Neural cell (in vitro differentiated cells): ENCODE measurements around the gene CSF2RB. TPM values are rescaled to one million over a fixed set of nuclear protein-coding genes. Genes with fewer than 3 reads are reported as not detected.

Experiments
- H2AFZ ChIP-seq: fragments of 200-600, 300-800 bp; sonication (generic), shearing (Covaris generic); 2 replicates; pipeline ENCODE4 v1.6.0; 2014; ENCODE audit warnings: low read depth, mild to moderate bottlenecking, antibody characterized with exemption, low read length, moderate library complexity
- H3F3A ChIP-seq: fragments of 200-600 bp; shearing (Covaris generic); 2 replicates; pipeline ENCODE4 v1.6.1; 2016; ENCODE audit warnings: mild to moderate bottlenecking, moderate library complexity, mixed read lengths, antibody characterized with exemption, low read length; ENCODE audit not compliant: insufficient read depth, poor library complexity, severe bottlenecking
- H3K27ac ChIP-seq: fragments of 200-600, 300-800 bp; sonication (generic), shearing (Covaris generic); 2 replicates; pipeline ENCODE4 v1.5.1; 2014; ENCODE audit warnings: mild to moderate bottlenecking, low read length, moderate library complexity
- H3K27me3 ChIP-seq: fragments of 300-800, 200-600 bp; sonication (generic), shearing (Covaris generic); 2 replicates; pipeline ENCODE4 v1.6.0; 2014; ENCODE audit warnings: mild to moderate bottlenecking, low read depth, low read length, moderate library complexity; ENCODE audit not compliant: insufficient read depth
- H3K36me3 ChIP-seq: fragments of 300-800, 200-600 bp; sonication (generic), shearing (Covaris generic); 2 replicates; pipeline ENCODE4 v1.5.1; 2014; ENCODE audit warnings: mild to moderate bottlenecking, antibody characterized with exemption, low read length, moderate library complexity; ENCODE audit not compliant: insufficient read depth
- H3K4me2 ChIP-seq: fragments of 300-800, 200-600 bp; sonication (generic), shearing (Covaris generic); 2 replicates; pipeline ENCODE4 v1.6.0; 2014; ENCODE audit warnings: mild to moderate bottlenecking, low read length
- H3K4me3 ChIP-seq: fragments of 300-800, 200-600 bp; sonication (generic), shearing (Covaris generic); 2 replicates; pipeline ENCODE4 v1.5.1; 2014; ENCODE audit warnings: mild to moderate bottlenecking, low read length, moderate library complexity
- H3K79me2 ChIP-seq: fragments of 200-600 bp; shearing (Covaris generic); replicated peaks from 2 replicates; pipeline ENCODE4 v1.6.0; 2014; ENCODE audit warnings: mild to moderate bottlenecking, low read length, moderate library complexity; ENCODE audit not compliant: insufficient read depth
- H3K9ac ChIP-seq: fragments of 300-800, 200-600 bp; sonication (generic), shearing (Covaris generic); 2 replicates; pipeline ENCODE4 v1.6.1; 2016; ENCODE audit warnings: mild to moderate bottlenecking, low read length, mixed read lengths
- H3K9me2 ChIP-seq: fragments of 200-600 bp; shearing (Covaris generic); 2 replicates; pipeline ENCODE4 v1.6.1; 2016; ENCODE audit warnings: mild to moderate bottlenecking, low read length, mixed read lengths; ENCODE audit not compliant: insufficient read depth
- H3K9me3 ChIP-seq: fragments of 200-600, 300-800 bp; sonication (generic), shearing (Covaris generic); 2 replicates; pipeline ENCODE4 v1.6.1; 2016; ENCODE audit warnings: mild to moderate bottlenecking, mixed run types, low read length, moderate library complexity, mixed read lengths
- H4K20me1 ChIP-seq: fragments of 200-600 bp; shearing (Covaris generic); 2 replicates; pipeline ENCODE4 v1.6.1; 2016; ENCODE audit warnings: mild to moderate bottlenecking, mixed run types; ENCODE audit not compliant: insufficient read depth
- CTCF ChIP-seq: fragments of 450-650 bp; IDR thresholded peaks from 2 replicates; pipeline ENCODE4 v1.5.1; 2014; ENCODE audit warnings: antibody characterized with exemption, mild to moderate bottlenecking, moderate library complexity; ENCODE audit not compliant: poor library complexity, severe bottlenecking
- EP300 ChIP-seq: fragments of 450-650 bp; conservative IDR thresholded peaks from 2 replicates; pipeline ENCODE4 v1.6.1; 2014; ENCODE audit warnings: antibody characterized with exemption, mild to moderate bottlenecking, moderate library complexity; ENCODE audit not compliant: poor library complexity, severe bottlenecking
- EZH2 ChIP-seq: fragments of 200-600, 300-800 bp; shearing (Covaris generic), sonication (generic); IDR thresholded peaks from 2 replicates; pipeline ENCODE4 v1.6.1; 2014; ENCODE audit warnings: antibody characterized with exemption, low read length, borderline replicate concordance, mild to moderate bottlenecking; ENCODE audit not compliant: insufficient read depth, poor library complexity, severe bottlenecking
- MXI1 ChIP-seq: fragments of 450-650 bp; conservative IDR thresholded peaks from 2 replicates; pipeline ENCODE4 v1.6.1; 2014; ENCODE audit warnings: antibody characterized with exemption, mild to moderate bottlenecking; ENCODE audit not compliant: poor library complexity, severe bottlenecking
- POLR2AphosphoS5 ChIP-seq: IDR thresholded peaks from 2 replicates; pipeline ENCODE4 v1.6.1; 2012
- RAD21 ChIP-seq: fragments of 450-650 bp; conservative IDR thresholded peaks from 2 replicates; pipeline ENCODE4 v1.6.1; 2014; ENCODE audit warnings: antibody characterized with exemption, mild to moderate bottlenecking, moderate library complexity
- REST ChIP-seq: IDR thresholded peaks from 2 replicates; pipeline ENCODE4 v1.6.1; 2012; ENCODE audit warnings: borderline replicate concordance
- SMC3 ChIP-seq: fragments of 450-650 bp; conservative IDR thresholded peaks from 2 replicates; pipeline ENCODE4 v1.6.1; 2014; ENCODE audit warnings: antibody characterized with exemption, mild to moderate bottlenecking, moderate library complexity; ENCODE audit not compliant: poor library complexity
- TAF1 ChIP-seq: IDR thresholded peaks from 2 replicates; pipeline ENCODE4 v1.6.1; 2012; ENCODE audit warnings: low read depth
- polyA plus RNA-seq: library from polyadenylated mRNA; depleted of rRNA; stranded (reverse); fragments of >200 nt; gene quantifications from 2 replicates; pipeline ENCODE4 v1.2.3, GENCODE V29; 2014

The CSF2RB gene
- polyA plus RNA-seq, 1 donor from 2014 or later, result not detected

GRCh38 chr22:36922711-36923110, 9.3 kb downstream of the CSF2RB start:
- Histone ChIP-seq H3K36me3 (no peaks in the 10 kb centered on the region), H3K4me2 (no peak overlapping the region), H3F3A (no peaks in the 10 kb centered on the region), H3K79me2 (no peaks in the 10 kb centered on the region), H3K9me3 (no peaks in the 10 kb centered on the region), H3K27ac (no peak overlapping the region), H3K27me3 (no peaks in the 10 kb centered on the region), H2AFZ (no peak overlapping the region), H4K20me1 (no peaks in the 10 kb centered on the region), H3K9ac (no peak overlapping the region), H3K4me3 (no peak overlapping the region), H3K9me2 (no peaks in the 10 kb centered on the region)
- no peak for TF ChIP-seq EP300
- no peak for TF ChIP-seq SMC3
- no peak for TF ChIP-seq RAD21
- TF ChIP-seq EZH2, result no peak

GRCh38 chr22:36923131-36923788, 9.8 kb downstream of the CSF2RB start:
- H3K27ac ChIP-seq, result no peak overlapping the region
- H3K9me3 ChIP-seq, result no peaks in the 10 kb centered on the region
- no peaks in the 10 kb centered on the region for H3F3A ChIP-seq
- no peak overlapping the region for H3K4me3 ChIP-seq
- no peaks in the 10 kb centered on the region for H3K9me2 ChIP-seq
- H3K79me2 ChIP-seq, result no peaks in the 10 kb centered on the region
- no peaks in the 10 kb centered on the region for H3K27me3 ChIP-seq
- H3K4me2 ChIP-seq, result no peak overlapping the region
- no peak for TF ChIP-seq EP300
- no peak for TF ChIP-seq POLR2AphosphoS5
- no peak for TF ChIP-seq EZH2
- TF ChIP-seq MXI1, result no peak
- TF ChIP-seq RAD21, result no peak
- no peak for TF ChIP-seq REST
- no peak for TF ChIP-seq CTCF
- TF ChIP-seq SMC3, result no peak
- TF ChIP-seq TAF1, result no peak
- H3K36me3 ChIP-seq, result no peaks in the 10 kb centered on the region
- no peaks in the 10 kb centered on the region for H4K20me1 ChIP-seq
- H3K9ac ChIP-seq, result no peak overlapping the region
- H2AFZ ChIP-seq, result no peak overlapping the region
